SU-DHL-6 (cell line): ENCODE results near the gene COL16A1.

Experiments
- H2AFZ ChIP-seq: fragments of 200-600 bp; sonication (generic); 2 replicates; pipeline ENCODE4 v1.6.1; 2014; ENCODE audit warnings: low read depth, mild to moderate bottlenecking, moderate library complexity, mixed read lengths, antibody characterized with exemption, low read length; ENCODE audit not compliant: severe bottlenecking
- H3F3A ChIP-seq: fragments of 200-600 bp; shearing (Covaris generic); 2 replicates; pipeline ENCODE4 v1.6.0; 2016; ENCODE audit warnings: antibody characterized with exemption, mild to moderate bottlenecking; ENCODE audit not compliant: insufficient read depth
- H3K27ac ChIP-seq: fragments of 200-600 bp; sonication (generic); 2 replicates; pipeline ENCODE4 v1.5.1; 2016; ENCODE audit warnings: low read depth, mild to moderate bottlenecking, low read length, moderate library complexity, mixed read lengths
- H3K27me3 ChIP-seq: fragments of 200-600 bp; sonication (generic), shearing (Covaris generic); 2 replicates; pipeline ENCODE4 v1.6.0; 2014; ENCODE audit warnings: mild to moderate bottlenecking, low read length
- H3K36me3 ChIP-seq: fragments of 200-600 bp; sonication (generic); 2 replicates; pipeline ENCODE4 v1.6.1; 2014; ENCODE audit warnings: mild to moderate bottlenecking, low read length, mixed read lengths
- H3K4me2 ChIP-seq: fragments of 300-600, 200-600 bp; shearing (Covaris generic), sonication (generic); 2 replicates; pipeline ENCODE4 v1.6.0; 2014; ENCODE audit warnings: low read length, low read depth, mild to moderate bottlenecking; ENCODE audit not compliant: poor library complexity, severe bottlenecking
- H3K4me3 ChIP-seq: fragments of 200-600 bp; sonication (generic); 2 replicates; pipeline ENCODE4 v1.5.1; 2014; ENCODE audit warnings: antibody characterized with exemption, low read length, mild to moderate bottlenecking, mixed read lengths; ENCODE audit not compliant: insufficient read depth, poor library complexity, severe bottlenecking
- H3K79me2 ChIP-seq: fragments of 200-600 bp; sonication (generic); 2 replicates; pipeline ENCODE4 v1.6.1; 2014; ENCODE audit warnings: mild to moderate bottlenecking, low read length, moderate library complexity; ENCODE audit not compliant: insufficient read depth
- H3K9ac ChIP-seq: fragments of 200-600 bp; sonication (generic); 2 replicates; pipeline ENCODE4 v1.7.0; 2014; ENCODE audit warnings: mild to moderate bottlenecking, low read length
- H3K9me2 ChIP-seq: fragments of 200-600 bp; sonication (generic); replicated peaks from 2 replicates; pipeline ENCODE4 v1.6.1; 2014; ENCODE audit warnings: low read length; ENCODE audit not compliant: insufficient read depth
- H3K9me3 ChIP-seq: fragments of 200-600 bp; sonication (generic); 2 replicates; pipeline ENCODE4 v1.6.1; 2014; ENCODE audit warnings: low read length, mixed read lengths; ENCODE audit not compliant: insufficient read depth
- H4K20me1 ChIP-seq: fragments of 200-600 bp; sonication (generic); 2 replicates; pipeline ENCODE4 v1.6.1; 2014; ENCODE audit warnings: low read depth, mild to moderate bottlenecking, antibody characterized with exemption, low read length, moderate library complexity, mixed read lengths
- CTCF ChIP-seq: fragments of 200-600 bp; sonication (generic); IDR thresholded peaks from one replicate; pipeline ENCODE4 v1.5.1; 2017; ENCODE audit warnings: antibody characterized with exemption, mild to moderate bottlenecking, low read length, moderate library complexity; ENCODE audit not compliant: insufficient read depth, poor library complexity, severe bottlenecking
- EZH2phosphoT487 ChIP-seq: fragments of 200-600 bp; sonication (generic), shearing (Covaris generic); conservative IDR thresholded peaks from 2 replicates; pipeline ENCODE4 v1.6.1; 2018; ENCODE audit warnings: mild to moderate bottlenecking, antibody characterized with exemption, low read length, moderate library complexity, mixed read lengths

The COL16A1 gene

GRCh38 chr1:31666263-31666963, 37.4 kb downstream of the COL16A1 start:
- Histone ChIP-seq H3F3A (no peaks in the 10 kb centered on the region), H3K4me2 (no peak overlapping the region), H4K20me1 (no peaks in the 10 kb centered on the region), H3K9me2 (no peaks in the 10 kb centered on the region), H3K27ac (no peak overlapping the region), H3K36me3 (no peaks in the 10 kb centered on the region), H3K4me3 (no peak overlapping the region), H3K27me3 (no peaks in the 10 kb centered on the region; the same call in 1 of the 2 replicates), H3K9me3 (no peaks in the 10 kb centered on the region), H2AFZ (no peak overlapping the region), H3K9ac (no peak overlapping the region), H3K79me2 (no peaks in the 10 kb centered on the region)
- TF ChIP-seq CTCF, result no peak
- no peak for TF ChIP-seq EZH2phosphoT487

- TF ChIP-seq EZH2phosphoT487 (no peak), CTCF (no peak)
- no peaks in the 10 kb centered on the region for H3K9me2 ChIP-seq
- no peak overlapping the region for H3K27ac ChIP-seq
- no peaks in the 10 kb centered on the region for H3K9me3 ChIP-seq
- H2AFZ ChIP-seq, result no peak overlapping the region
- no peak overlapping the region for H3K4me2 ChIP-seq
- H3K27me3 ChIP-seq, result no peaks in the 10 kb centered on the region; the same call in 1 of the 2 replicates
- no peaks in the 10 kb centered on the region for H3F3A ChIP-seq
- no peaks in the 10 kb centered on the region for H4K20me1 ChIP-seq
- no peaks in the 10 kb centered on the region for H3K36me3 ChIP-seq
- H3K9ac ChIP-seq, result no peak overlapping the region
- no peak overlapping the region for H3K4me3 ChIP-seq
- H3K79me2 ChIP-seq, result no peaks in the 10 kb centered on the region
Measured at GRCh38 chr1:31665234-31665878, 38.5 kb downstream of the COL16A1 start.

GRCh38 chr1:31664528-31664927, 39.3 kb downstream of the COL16A1 start:
- Histone ChIP-seq H3K36me3 (no peaks in the 10 kb centered on the region), H3F3A (no peaks in the 10 kb centered on the region), H3K4me2 (no peak overlapping the region), H2AFZ (no peak overlapping the region), H3K79me2 (no peaks in the 10 kb centered on the region), H3K27me3 (no peaks in the 10 kb centered on the region; the same call in 1 of the 2 replicates), H3K9me3 (no peaks in the 10 kb centered on the region), H3K4me3 (no peak overlapping the region), H3K27ac (no peak overlapping the region), H4K20me1 (no peaks in the 10 kb centered on the region), H3K9me2 (no peaks in the 10 kb centered on the region), H3K9ac (no peak overlapping the region)
- TF ChIP-seq CTCF, result no peak
- TF ChIP-seq EZH2phosphoT487, result no peak
